Subcutaneous abdominal adipose tissue (tissue), 5 donors: Measurements from ENCODE around the gene NXPH1.

Experiments used
- H3K27ac ChIP-seq: one replicate; pipeline ENCODE4 v1.7.0; 2013; ENCODE audit warnings: low read depth, mild to moderate bottlenecking, inconsistent platforms, low read length, moderate library complexity
- H3K27me3 ChIP-seq, 5 donors: one replicate each; pipeline ENCODE4 v1.7.0; 2013; ENCODE audit warnings: low read length in 5 of 5, inconsistent platforms in 1 of 5; ENCODE audit not compliant: control insufficient read depth in 5 of 5, insufficient read depth in 4 of 5
- H3K36me3 ChIP-seq, 5 donors: one replicate each; pipeline ENCODE4 v1.7.0; 2013; ENCODE audit warnings: low read length in 5 of 5; ENCODE audit not compliant: control insufficient read depth in 5 of 5, insufficient read depth in 5 of 5
- H3K4me1 ChIP-seq, 5 donors: one replicate each; pipeline ENCODE4 v1.7.0; 2013; ENCODE audit warnings: low read length in 5 of 5, mild to moderate bottlenecking in 3 of 5, moderate library complexity in 1 of 5; ENCODE audit not compliant: control insufficient read depth in 5 of 5, insufficient read depth in 5 of 5
- H3K4me3 ChIP-seq, 5 donors: one replicate each; pipeline ENCODE4 v1.7.0; 2013; ENCODE audit warnings: low read length in 5 of 5, low read depth in 1 of 5
- H3K9ac ChIP-seq, 5 donors: one replicate each; pipeline ENCODE4 v1.7.0; 2013; ENCODE audit warnings: low read length in 5 of 5, mild to moderate bottlenecking in 4 of 5, moderate library complexity in 3 of 5
- H3K9me3 ChIP-seq, 5 donors: one replicate each; pipeline ENCODE4 v1.7.0; 2013; ENCODE audit warnings: low read length in 5 of 5; ENCODE audit not compliant: control insufficient read depth in 5 of 5
- donor health status: healthy.
- donor health status: healthy.
- donor health status: healthy.
- donor health status: healthy.
- donor health status: healthy.

Gene NXPH1

GRCh38 chr7:8435590-8436545 is 2.5 kb downstream of the NXPH1 start:
- Histone ChIP-seq H3K4me1 (peaks cover 0 to 15% (median 13%) of the 10 kb centered on the region in 5 donors), H3K9ac (no peak overlapping the region), H3K27ac (no peak overlapping the region), H3K27me3 (peaks cover 51 to 80% (median 61%) of the 10 kb centered on the region in 5 donors), H3K4me3 (no peak overlapping the region), H3K9me3 (no peaks in the 10 kb centered on the region), H3K36me3 (no peaks in the 10 kb centered on the region)

GRCh38 chr7:8436965-8437364 is 3.6 kb downstream of the NXPH1 start:
- peaks cover 0 to 15% (median 13%) of the 10 kb centered on the region in 5 donors for H3K4me1 ChIP-seq
- no peaks in the 10 kb centered on the region for H3K9me3 ChIP-seq
- H3K36me3 ChIP-seq: no peaks in the 10 kb centered on the region
- peaks cover 57 to 86% (median 69%) of the 10 kb centered on the region in 5 donors for H3K27me3 ChIP-seq
- no peak overlapping the region for H3K27ac ChIP-seq
- H3K9ac ChIP-seq: no peak overlapping the region
- no peak overlapping the region for H3K4me3 ChIP-seq

GRCh38 chr7:8437606-8438005 is 4.2 kb downstream of the NXPH1 start:
- Histone ChIP-seq H3K27me3 (peaks cover 59 to 86% (median 71%) of the 10 kb centered on the region in 5 donors), H3K4me3 (no peak overlapping the region)

GRCh38 chr7:8440670-8441069 is 7.3 kb downstream of the NXPH1 start:
- Histone ChIP-seq H3K27me3 (peaks cover 49 to 76% (median 60%) of the 10 kb centered on the region in 5 donors), H3K4me3 (no peak overlapping the region), H3K9ac (no peak overlapping the region), H3K36me3 (no peaks in the 10 kb centered on the region), H3K4me1 (peaks cover 0 to 24% (median 10%) of the 10 kb centered on the region in 5 donors), H3K27ac (no peak overlapping the region), H3K9me3 (peaks cover 0 to 5% (median 0%) of the 10 kb centered on the region in 5 donors)

More at GRCh38 chr7:8437606-8438005, 4.2 kb downstream of the NXPH1 start:
- peaks cover 0 to 4% (median 0%) of the 10 kb centered on the region in 5 donors for H3K9me3 ChIP-seq
- H3K4me1 ChIP-seq: peaks cover 0 to 19% (median 15%) of the 10 kb centered on the region in 5 donors
- H3K9ac ChIP-seq: no peak overlapping the region
- no peaks in the 10 kb centered on the region for H3K36me3 ChIP-seq
- no peak overlapping the region for H3K27ac ChIP-seq

GRCh38 chr7:8441106-8441965 is 7.9 kb downstream of the NXPH1 start:
- peaks cover 42 to 69% (median 53%) of the 10 kb centered on the region in 5 donors for H3K27me3 ChIP-seq
- no peak overlapping the region for H3K4me3 ChIP-seq
- H3K27ac ChIP-seq: no peak overlapping the region
- H3K4me1 ChIP-seq: peaks cover 0 to 24% (median 10%) of the 10 kb centered on the region in 5 donors
- H3K36me3 ChIP-seq: no peaks in the 10 kb centered on the region
- no peak overlapping the region for H3K9ac ChIP-seq
- peaks cover 0 to 5% (median 0%) of the 10 kb centered on the region in 5 donors for H3K9me3 ChIP-seq

- Histone ChIP-seq H3K9me3 (peaks cover 0 to 5% (median 0%) of the 10 kb centered on the region in 5 donors), H3K9ac (no peak overlapping the region), H3K4me3 (peak overlapping the region in 1 of 5 donors; percentile 49), H3K27ac (no peak overlapping the region), H3K27me3 (peaks cover 36 to 62% (median 45%) of the 10 kb centered on the region in 5 donors), H3K36me3 (no peaks in the 10 kb centered on the region), H3K4me1 (peaks cover 0 to 19% (median 9%) of the 10 kb centered on the region in 5 donors)
These were observed 8.8 kb downstream of the NXPH1 start for GRCh38 chr7:8442051-8442813.

- no peak overlapping the region for H3K27ac ChIP-seq
- no peaks in the 10 kb centered on the region for H3K36me3 ChIP-seq
- H3K9ac ChIP-seq: no peak overlapping the region
- H3K4me3 ChIP-seq: peak overlapping the region in 3 of 5 donors; percentile 16 to 56 (median 49)
- peaks cover 0 to 5% (median 0%) of the 10 kb centered on the region in 5 donors for H3K9me3 ChIP-seq
- peaks cover 0 to 19% (median 9%) of the 10 kb centered on the region in 5 donors for H3K4me1 ChIP-seq
- peaks cover 35 to 57% (median 45%) of the 10 kb centered on the region in 5 donors for H3K27me3 ChIP-seq
These were observed 9.4 kb downstream of the NXPH1 start for GRCh38 chr7:8442814-8443304.

GRCh38 chr7:8443576-8444467 is 10.4 kb downstream of the NXPH1 start:
- Histone ChIP-seq H3K27ac (no peak overlapping the region), H3K36me3 (no peaks in the 10 kb centered on the region), H3K4me3 (peak overlapping the region in 1 of 5 donors; percentile 11), H3K27me3 (peaks cover 32 to 55% (median 43%) of the 10 kb centered on the region in 5 donors), H3K4me1 (peaks cover 0 to 19% (median 9%) of the 10 kb centered on the region in 5 donors), H3K9me3 (peaks cover 0 to 5% (median 0%) of the 10 kb centered on the region in 5 donors), H3K9ac (no peak overlapping the region)
